Measurements from ENCODE around the gene ACSL3. TPM values are rescaled to one million over a fixed set of nuclear protein-coding genes. Genes with fewer than 3 reads are reported as not detected.

The ACSL3 gene
- total and polyA plus RNA-seq, 10 donors, result 7.5 to 50.2 (median 41.8) TPM

DNA sequence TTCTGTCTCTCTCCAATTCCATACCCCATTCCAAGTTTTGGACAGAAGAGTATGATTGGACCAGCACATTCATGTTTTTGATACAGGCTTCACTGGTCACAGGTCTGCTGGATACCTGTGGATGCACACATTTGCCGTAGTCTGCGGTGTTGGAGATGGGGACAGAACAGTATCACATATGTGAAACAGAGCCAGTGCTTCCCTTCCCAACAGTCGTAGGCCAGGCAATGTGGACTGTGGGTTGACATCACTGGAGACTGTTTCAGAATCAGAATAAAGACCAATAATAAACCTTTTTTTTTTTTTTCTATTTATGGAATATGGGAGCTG lies 18.7 kb downstream of the ACSL3 start:
- Histone ChIP-seq H3K4me3 (no peak overlapping the region), H3K27me3 (replicated peaks in 1 of 7) (no peaks in the 10 kb centered on the region), H3K9me3 (no peaks in the 10 kb centered on the region), H3K27ac (no peak overlapping the region), H3K36me3 (no peaks in the 10 kb centered on the region), H3K4me1 (peaks cover 0 to 49% (median 13%) of the 10 kb centered on the region in 6 donors)
- TF ChIP-seq, protein P1, sequence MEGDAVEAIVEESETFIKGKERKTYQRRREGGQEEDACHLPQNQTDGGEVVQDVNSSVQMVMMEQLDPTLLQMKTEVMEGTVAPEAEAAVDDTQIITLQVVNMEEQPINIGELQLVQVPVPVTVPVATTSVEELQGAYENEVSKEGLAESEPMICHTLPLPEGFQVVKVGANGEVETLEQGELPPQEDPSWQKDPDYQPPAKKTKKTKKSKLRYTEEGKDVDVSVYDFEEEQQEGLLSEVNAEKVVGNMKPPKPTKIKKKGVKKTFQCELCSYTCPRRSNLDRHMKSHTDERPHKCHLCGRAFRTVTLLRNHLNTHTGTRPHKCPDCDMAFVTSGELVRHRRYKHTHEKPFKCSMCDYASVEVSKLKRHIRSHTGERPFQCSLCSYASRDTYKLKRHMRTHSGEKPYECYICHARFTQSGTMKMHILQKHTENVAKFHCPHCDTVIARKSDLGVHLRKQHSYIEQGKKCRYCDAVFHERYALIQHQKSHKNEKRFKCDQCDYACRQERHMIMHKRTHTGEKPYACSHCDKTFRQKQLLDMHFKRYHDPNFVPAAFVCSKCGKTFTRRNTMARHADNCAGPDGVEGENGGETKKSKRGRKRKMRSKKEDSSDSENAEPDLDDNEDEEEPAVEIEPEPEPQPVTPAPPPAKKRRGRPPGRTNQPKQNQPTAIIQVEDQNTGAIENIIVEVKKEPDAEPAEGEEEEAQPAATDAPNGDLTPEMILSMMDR (IDR thresholded peaks at IDR 0.05 in 8 of 11, conservative IDR thresholded peaks at IDR 0.05 in 3 of 11), result no peak
- TF ChIP-seq POLR2AphosphoS5 (IDR thresholded peaks at IDR 0.05), result no peak
- TF ChIP-seq POLR2A (IDR thresholded peaks at IDR 0.05), result no peak
- no peak for DNase-seq
- intact Hi-C loops (cut with DNase I; ENCODE audit: low total_unique reads), result no loop called here
- 87 to 97% (median 94%) methylated on average over 3 of the region's 3 CpGs for WGBS, 5 donors

DNA sequence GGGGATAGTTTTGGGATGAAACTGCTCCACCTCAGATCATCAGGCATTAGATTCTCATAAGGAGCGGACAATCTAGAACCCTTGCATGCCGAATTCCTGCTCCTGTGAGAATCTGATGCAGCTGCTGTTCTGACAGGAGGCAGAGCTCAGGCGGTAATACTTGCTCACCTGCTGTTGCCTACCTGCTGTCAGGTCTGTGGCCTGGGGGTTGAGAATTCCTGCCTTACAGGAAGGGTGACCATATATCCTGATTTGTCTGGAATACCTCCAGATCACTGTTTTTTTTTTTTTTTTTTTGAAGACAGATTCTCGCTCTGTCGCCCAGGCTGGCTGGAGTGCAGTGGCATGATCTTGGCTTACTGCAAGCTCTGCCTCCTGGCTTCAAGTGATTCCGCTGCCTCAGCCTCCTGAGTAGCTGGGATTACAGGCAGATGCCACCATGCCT lies 21.7 kb downstream of the ACSL3 start:
- Histone ChIP-seq H3K36me3 (no peaks in the 10 kb centered on the region), H3K27ac (no peak overlapping the region), H3K4me1 (peaks cover 0 to 60% (median 19%) of the 10 kb centered on the region in 6 donors), H3K9me3 (no peaks in the 10 kb centered on the region), H3K27me3 (replicated peaks in 1 of 7) (no peaks in the 10 kb centered on the region), H3K4me3 (no peak overlapping the region)
- intact Hi-C loops (cut with DNase I; ENCODE audit: low total_unique reads), result no loop called here
- DNase-seq, result no peak
- no peak for TF ChIP-seq POLR2AphosphoS5 (IDR thresholded peaks at IDR 0.05)
- TF ChIP-seq POLR2A (IDR thresholded peaks at IDR 0.05), result no peak
- TF ChIP-seq, protein P1 (IDR thresholded peaks at IDR 0.05 in 8 of 11, conservative IDR thresholded peaks at IDR 0.05 in 3 of 11), result no peak
- 95 to 97% (median 96%) methylated on average over 6 of the region's 6 CpGs for WGBS, 5 donors

DNA sequence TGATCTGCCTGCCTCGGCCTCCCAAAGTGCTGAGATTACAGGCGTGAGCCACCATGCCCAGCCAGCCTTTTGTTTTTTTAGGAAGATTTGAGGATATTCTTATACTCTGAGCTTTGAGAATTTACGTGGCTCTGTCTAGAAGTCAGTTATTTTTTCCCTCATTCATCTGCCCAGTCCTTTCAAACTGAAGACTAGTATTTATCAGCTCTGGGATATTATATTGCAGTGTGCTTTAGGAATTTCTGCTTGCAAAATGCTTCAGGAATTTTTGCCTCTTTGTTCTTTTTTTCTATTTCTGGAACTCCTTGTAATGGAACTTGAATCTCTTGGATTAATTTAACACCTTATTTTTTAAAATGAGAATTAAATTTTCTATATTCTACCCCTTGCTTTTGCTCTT lies 22.6 kb downstream of the ACSL3 start:
- no peak for DNase-seq
- intact Hi-C loops (cut with DNase I; ENCODE audit: low total_unique reads), result no loop called here
- H3K27ac ChIP-seq, result no peak overlapping the region
- H3K36me3 ChIP-seq, result no peaks in the 10 kb centered on the region
- H3K27me3 ChIP-seq (replicated peaks in 1 of 7), result no peaks in the 10 kb centered on the region
- 90 to 98% (median 94%) methylated on average over 3 of the region's 3 CpGs for WGBS, 5 donors
- H3K9me3 ChIP-seq, result no peaks in the 10 kb centered on the region
- H3K4me1 ChIP-seq, result peaks cover 0 to 51% (median 19%) of the 10 kb centered on the region in 6 donors
- no peak for TF ChIP-seq POLR2AphosphoS5 (IDR thresholded peaks at IDR 0.05)
- TF ChIP-seq, protein P1 (IDR thresholded peaks at IDR 0.05 in 8 of 11, conservative IDR thresholded peaks at IDR 0.05 in 3 of 11), result no peak
- no peak for TF ChIP-seq POLR2A (IDR thresholded peaks at IDR 0.05)
- no peak overlapping the region for H3K4me3 ChIP-seq

DNA sequence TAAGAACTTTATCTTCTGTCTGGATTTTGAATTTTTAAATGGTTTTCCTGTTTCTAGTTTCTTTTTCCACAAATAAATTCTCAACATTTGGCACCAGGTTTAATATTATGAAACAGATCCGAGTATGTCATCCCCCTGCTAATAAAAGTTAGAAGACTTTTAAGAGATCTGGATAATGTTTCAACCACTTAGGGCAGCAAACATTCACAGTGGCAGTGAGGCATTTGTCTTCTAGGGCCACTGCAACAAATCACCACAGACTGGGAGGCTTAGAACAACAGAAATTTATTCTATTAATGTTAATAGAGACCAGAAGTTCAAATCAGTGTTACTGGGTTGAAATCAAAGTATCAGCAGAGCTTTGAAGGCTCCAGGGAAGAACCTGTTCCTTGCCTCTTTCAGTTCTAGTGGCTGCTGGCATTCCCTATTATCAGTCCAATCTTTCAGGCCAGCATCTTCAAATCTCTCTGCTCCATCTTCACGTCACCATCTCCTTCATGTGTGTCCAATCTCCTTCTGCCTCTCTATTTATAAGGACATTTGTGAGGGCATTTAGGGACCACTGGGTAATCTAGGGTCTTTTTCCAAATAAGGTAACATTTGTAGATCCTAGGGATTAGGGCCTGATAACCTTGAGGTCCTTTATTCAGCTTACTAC lies 23.4 kb downstream of the ACSL3 start:
- H3K4me1 ChIP-seq, result peaks cover 0 to 43% (median 16%) of the 10 kb centered on the region in 6 donors
- H3K36me3 ChIP-seq, result peaks cover 0 to 2% (median 0%) of the 10 kb centered on the region in 6 donors
- 51 to 74% (median 58%) methylated on average over 2 of the region's 2 CpGs for WGBS, 5 donors
- TF ChIP-seq POLR2A (IDR thresholded peaks at IDR 0.05), result no peak
- TF ChIP-seq, protein P1 (IDR thresholded peaks at IDR 0.05 in 8 of 11, conservative IDR thresholded peaks at IDR 0.05 in 3 of 11), result no peak
- no peak for TF ChIP-seq POLR2AphosphoS5 (IDR thresholded peaks at IDR 0.05)
- DNase-seq, result no peak
- no peak overlapping the region for H3K4me3 ChIP-seq
- no peak overlapping the region for H3K27ac ChIP-seq
- intact Hi-C loops (cut with DNase I; ENCODE audit: low total_unique reads), result no loop called here
- H3K9me3 ChIP-seq, result no peaks in the 10 kb centered on the region
- H3K27me3 ChIP-seq (replicated peaks in 1 of 7), result no peaks in the 10 kb centered on the region

All from spleen (tissue), 11 donors.